Measurements from ENCODE around the gene NAV2.

The NAV2 gene

DNA sequence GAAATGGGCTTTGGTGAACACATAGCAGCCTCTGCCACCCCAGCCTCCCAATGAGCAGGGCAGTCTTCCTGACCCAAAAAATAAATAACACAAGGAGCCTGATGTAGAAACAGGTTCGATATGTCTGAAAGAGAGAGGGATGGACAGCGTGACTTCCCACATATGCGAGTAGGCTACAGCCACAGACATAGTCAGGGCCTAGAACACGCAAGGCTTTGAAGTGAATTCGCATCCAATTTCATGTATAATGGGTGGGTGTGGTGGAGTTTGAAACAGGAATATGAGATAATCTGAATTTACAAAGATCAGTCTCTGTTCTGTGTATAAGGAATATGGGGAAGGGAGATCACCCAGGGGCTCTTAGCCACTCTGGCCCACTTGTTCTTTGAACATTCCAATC, 373.3 kb downstream of the NAV2 start:
- no peak for TF ChIP-seq POLR2A (IDR thresholded peaks at IDR 0.05; ENCODE audit: extremely low read depth, insufficient read length)
- TF ChIP-seq, protein P1, sequence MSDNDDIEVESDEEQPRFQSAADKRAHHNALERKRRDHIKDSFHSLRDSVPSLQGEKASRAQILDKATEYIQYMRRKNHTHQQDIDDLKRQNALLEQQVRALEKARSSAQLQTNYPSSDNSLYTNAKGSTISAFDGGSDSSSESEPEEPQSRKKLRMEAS (IDR thresholded peaks at IDR 0.05; ENCODE audit: low read depth, low read length): no peak
- TF ChIP-seq MYC (IDR thresholded peaks at IDR 0.05; ENCODE audit: low read depth, low read length): no peak
- TF ChIP-seq, protein P2, sequence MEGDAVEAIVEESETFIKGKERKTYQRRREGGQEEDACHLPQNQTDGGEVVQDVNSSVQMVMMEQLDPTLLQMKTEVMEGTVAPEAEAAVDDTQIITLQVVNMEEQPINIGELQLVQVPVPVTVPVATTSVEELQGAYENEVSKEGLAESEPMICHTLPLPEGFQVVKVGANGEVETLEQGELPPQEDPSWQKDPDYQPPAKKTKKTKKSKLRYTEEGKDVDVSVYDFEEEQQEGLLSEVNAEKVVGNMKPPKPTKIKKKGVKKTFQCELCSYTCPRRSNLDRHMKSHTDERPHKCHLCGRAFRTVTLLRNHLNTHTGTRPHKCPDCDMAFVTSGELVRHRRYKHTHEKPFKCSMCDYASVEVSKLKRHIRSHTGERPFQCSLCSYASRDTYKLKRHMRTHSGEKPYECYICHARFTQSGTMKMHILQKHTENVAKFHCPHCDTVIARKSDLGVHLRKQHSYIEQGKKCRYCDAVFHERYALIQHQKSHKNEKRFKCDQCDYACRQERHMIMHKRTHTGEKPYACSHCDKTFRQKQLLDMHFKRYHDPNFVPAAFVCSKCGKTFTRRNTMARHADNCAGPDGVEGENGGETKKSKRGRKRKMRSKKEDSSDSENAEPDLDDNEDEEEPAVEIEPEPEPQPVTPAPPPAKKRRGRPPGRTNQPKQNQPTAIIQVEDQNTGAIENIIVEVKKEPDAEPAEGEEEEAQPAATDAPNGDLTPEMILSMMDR (IDR thresholded peaks at IDR 0.05; ENCODE audit: low read depth, low read length): no peak
- H3K4me3 ChIP-seq (ENCODE audit: low read depth, low read length): no peak overlapping the region
- DNase-seq (ENCODE audit: low read depth): no peak

DNA sequence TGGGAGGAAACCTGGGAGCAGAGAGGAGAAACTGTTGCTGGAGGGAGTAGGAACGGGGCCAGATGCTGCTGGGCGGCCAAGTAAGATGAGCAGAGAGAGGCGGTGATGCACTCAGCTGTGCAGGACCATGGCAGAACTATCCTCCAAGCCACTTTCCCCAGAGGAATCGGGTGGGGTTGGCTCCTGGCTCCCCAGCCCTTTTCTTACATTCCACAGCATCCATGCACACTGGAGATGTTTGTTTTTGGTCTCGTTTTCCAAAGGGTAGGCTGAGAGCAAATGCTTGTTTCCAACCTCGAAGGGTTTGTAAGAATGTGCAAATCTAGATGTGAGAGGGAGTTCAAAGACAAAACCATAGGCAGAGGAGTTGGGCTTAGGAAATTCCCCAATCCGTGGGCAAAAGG, 374.5 kb downstream of the NAV2 start:
- no peak for DNase-seq (ENCODE audit: low read depth)
- TF ChIP-seq MYC (IDR thresholded peaks at IDR 0.05; ENCODE audit: low read depth, low read length) (no peak), POLR2A (IDR thresholded peaks at IDR 0.05; ENCODE audit: extremely low read depth, insufficient read length) (no peak)
- TF ChIP-seq, protein P1 (IDR thresholded peaks at IDR 0.05; ENCODE audit: low read depth, low read length): no peak
- TF ChIP-seq, protein P2 (IDR thresholded peaks at IDR 0.05; ENCODE audit: low read depth, low read length): no peak
- no peak overlapping the region for H3K4me3 ChIP-seq (ENCODE audit: low read depth, low read length)

DNA sequence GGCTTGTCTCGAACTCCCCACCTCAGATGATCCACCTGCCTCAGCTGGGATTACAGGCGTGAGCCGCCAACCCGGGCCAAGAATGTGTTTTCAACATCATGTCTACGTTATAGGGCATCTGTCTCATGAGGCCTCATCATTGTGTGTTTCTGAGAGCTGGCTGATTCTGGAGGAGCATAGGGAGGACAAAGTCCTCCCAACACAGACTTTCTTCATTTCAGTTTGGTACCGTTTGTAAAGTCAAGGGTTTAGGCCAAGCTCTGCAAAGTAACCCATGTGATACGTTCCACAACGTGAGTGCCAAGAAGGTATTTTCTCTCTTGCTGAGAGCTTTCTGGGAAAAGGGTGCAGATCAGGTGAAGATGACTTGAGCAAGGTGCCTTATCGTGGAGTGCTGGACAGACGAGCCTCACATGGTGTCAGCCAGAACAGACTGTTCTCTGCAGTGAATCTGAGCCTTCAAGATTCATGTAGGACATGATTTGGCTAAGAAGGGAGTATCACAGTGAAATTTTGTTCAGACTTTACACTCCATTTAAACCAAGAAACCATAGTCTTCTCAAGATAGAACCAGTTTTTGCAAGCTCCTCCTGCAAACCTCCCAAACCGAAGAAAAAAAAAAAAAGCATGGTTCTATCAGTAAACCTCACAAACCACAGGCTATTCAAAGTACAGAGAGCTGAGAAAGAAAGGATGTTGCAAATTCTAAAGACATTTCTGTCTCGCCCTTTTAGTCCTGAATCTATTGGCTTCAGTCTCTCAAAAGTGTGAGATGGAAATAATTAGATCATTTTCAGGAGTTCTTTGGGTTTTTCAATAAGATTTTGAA, 376.0 kb downstream of the NAV2 start:
- DNase-seq (ENCODE audit: low read depth): no peak
- no peak overlapping the region for H3K4me3 ChIP-seq (ENCODE audit: low read depth, low read length)
- TF ChIP-seq, protein P1 (IDR thresholded peaks at IDR 0.05; ENCODE audit: low read depth, low read length): no peak
- TF ChIP-seq POLR2A (IDR thresholded peaks at IDR 0.05; ENCODE audit: extremely low read depth, insufficient read length): no peak
- TF ChIP-seq, protein P2 (IDR thresholded peaks at IDR 0.05; ENCODE audit: low read depth, low read length): no peak
- TF ChIP-seq MYC (IDR thresholded peaks at IDR 0.05; ENCODE audit: low read depth, low read length): no peak

DNA sequence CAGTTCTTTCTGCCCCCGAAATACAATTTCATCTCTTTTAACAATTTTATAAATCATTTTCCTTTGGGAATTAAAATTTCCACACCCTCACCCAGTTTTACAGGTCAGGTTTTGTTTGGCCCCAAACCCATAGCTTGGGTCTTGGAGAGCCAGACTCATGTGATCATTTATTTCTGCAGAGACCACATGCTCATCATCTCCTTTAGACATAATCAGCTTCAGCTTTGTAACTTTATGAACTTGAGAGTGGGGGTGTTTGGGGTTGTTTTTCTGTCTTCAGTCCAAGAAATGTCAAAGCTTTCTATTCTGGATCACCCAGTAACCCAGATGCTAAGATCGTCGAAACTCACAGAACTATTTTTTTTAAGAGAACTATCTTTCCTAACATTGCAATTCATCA, 376.7 kb downstream of the NAV2 start:
- TF ChIP-seq, protein P1 (IDR thresholded peaks at IDR 0.05; ENCODE audit: low read depth, low read length): no peak
- TF ChIP-seq, protein P2 (IDR thresholded peaks at IDR 0.05; ENCODE audit: low read depth, low read length): no peak
- TF ChIP-seq POLR2A (IDR thresholded peaks at IDR 0.05; ENCODE audit: extremely low read depth, insufficient read length): no peak
- TF ChIP-seq MYC (IDR thresholded peaks at IDR 0.05; ENCODE audit: low read depth, low read length): no peak
- no peak overlapping the region for H3K4me3 ChIP-seq (ENCODE audit: low read depth, low read length)
- DNase-seq (ENCODE audit: low read depth): no peak

DNA sequence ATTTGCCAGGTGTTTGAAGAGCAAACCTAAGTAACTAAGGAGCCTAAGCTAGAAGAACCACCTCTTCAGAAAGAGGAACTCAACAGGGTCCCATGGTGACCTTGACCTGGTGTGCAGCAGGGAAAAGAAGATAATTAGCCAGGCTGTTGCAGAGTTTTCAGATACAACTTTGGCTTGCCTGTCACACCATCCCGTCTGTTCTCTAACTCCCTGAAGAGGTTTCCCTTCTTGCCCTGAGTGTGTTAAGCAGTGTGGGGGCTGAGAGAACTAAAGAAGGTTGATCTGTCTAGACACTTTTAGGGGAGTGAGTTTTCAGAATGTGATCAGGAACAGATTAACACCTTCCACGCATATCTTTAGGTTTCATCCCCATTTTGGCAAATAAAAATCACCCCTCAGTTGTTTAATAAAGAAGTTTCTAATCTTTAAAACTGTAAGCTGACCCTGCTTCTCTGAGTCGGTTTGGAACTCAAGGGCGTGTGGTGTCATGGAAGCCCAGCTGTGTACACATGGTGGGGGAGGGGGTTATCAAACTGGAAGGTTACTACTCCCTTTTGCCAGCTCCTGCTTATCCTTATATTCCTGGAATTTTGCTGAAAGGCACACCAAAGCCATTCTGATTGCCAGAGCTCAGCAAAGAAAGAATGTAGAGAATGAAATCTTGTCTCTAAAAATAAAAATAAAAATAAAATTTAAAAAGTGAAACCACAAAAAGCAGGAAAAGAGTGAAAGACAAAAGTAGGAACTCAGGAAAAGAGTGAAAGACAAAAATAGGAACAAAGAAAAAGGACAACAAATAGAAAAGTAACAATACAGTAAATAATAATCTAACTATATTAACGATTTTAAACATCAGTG, 377.4 kb downstream of the NAV2 start:
- no peak overlapping the region for H3K4me3 ChIP-seq (ENCODE audit: low read depth, low read length)
- no peak for TF ChIP-seq POLR2A (IDR thresholded peaks at IDR 0.05; ENCODE audit: extremely low read depth, insufficient read length)
- TF ChIP-seq, protein P2 (IDR thresholded peaks at IDR 0.05; ENCODE audit: low read depth, low read length): no peak
- TF ChIP-seq, protein P1 (IDR thresholded peaks at IDR 0.05; ENCODE audit: low read depth, low read length): no peak
- DNase-seq (ENCODE audit: low read depth): no peak

All from NB4 (cell line).